AG04450 (cell line): ENCODE results near the gene ZBTB49. TPM values are rescaled to one million over a fixed set of nuclear protein-coding genes. Genes with fewer than 3 reads are reported as not detected.

Source experiments
- CTCF ChIA-PET: fragments of 300-600, 350-600 bp; formaldehyde crosslinking; extraction: SDS; loops from one replicate; lab custom pipeline; 2022; ENCODE audit warnings: antibody characterized with exemption, inconsistent platforms; lab: Charles Lee
- POLR2A ChIA-PET: fragments of 350-600 bp; formaldehyde crosslinking; extraction: SDS; loops from one replicate; lab custom pipeline; 2021; ENCODE audit warnings: antibody characterized with exemption, inconsistent platforms; lab: Yijun Ruan, JAX
- DNase-seq: peaks from one replicate; pipeline ENCODE4 v3.0.0-alpha.2; 2011; ENCODE audit warnings: low read depth, low spot score
- H3K27ac ChIP-seq: one replicate; pipeline ENCODE4 v1.5.1; 2012; ENCODE audit warnings: low read depth, low read length, control low read depth
- H3K27me3 ChIP-seq: one replicate; pipeline ENCODE4 v1.6.0; 2012; ENCODE audit warnings: low read length; ENCODE audit not compliant: control insufficient read depth, insufficient read depth
- H3K4me3 ChIP-seq: 2 replicates; pipeline ENCODE4 v1.5.1; 2011; ENCODE audit warnings: mild to moderate bottlenecking, low read depth, low read length, control low read depth
- H3K9me3 ChIP-seq: 2 replicates; pipeline ENCODE4 v1.5.1; 2012; ENCODE audit warnings: low read length; ENCODE audit not compliant: control insufficient read depth, insufficient read depth
- polyA plus RNA-seq: library from polyadenylated mRNA; depleted of rRNA; stranded (reverse); fragments of >200 nt; gene quantifications from 2 replicates; pipeline ENCODE4 v1.2.3, GENCODE V29; 2011
- TF ChIP-seq, protein P1 (sequence below): IDR thresholded peaks from 2 replicates; pipeline ENCODE4 v1.5.1; 2011; ENCODE audit warnings: low read depth, low read length, control low read depth, inconsistent platforms

ZBTB49 gene
- polyA plus RNA-seq, 1 experiment = 3.9 TPM

DNA sequence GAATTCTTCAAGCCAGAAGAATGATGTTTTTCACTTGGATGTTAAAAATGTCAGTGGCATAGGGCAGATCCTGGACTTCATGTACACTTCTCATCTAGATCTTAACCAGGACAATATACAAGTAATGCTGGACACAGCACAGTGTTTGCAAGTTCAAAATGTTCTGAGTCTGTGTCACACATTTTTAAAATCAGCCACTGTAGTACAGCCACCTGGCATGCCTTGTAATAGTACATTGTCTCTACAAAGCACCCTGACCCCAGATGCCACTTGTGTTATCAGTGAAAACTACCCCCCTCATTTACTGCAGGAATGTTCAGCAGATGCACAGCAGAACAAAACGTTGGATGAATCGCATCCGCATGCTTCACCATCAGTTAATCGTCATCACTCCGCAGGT, 11.9 kb downstream of the ZBTB49 start:
- CTCF ChIA-PET = no interaction called here
- POLR2A ChIA-PET = no interaction called here
- H3K27me3 ChIP-seq = no peaks in the 10 kb centered on the region
- H3K27ac ChIP-seq = no peak overlapping the region
- H3K4me3 ChIP-seq = no peak overlapping the region
- no peak for DNase-seq
- no peaks in the 10 kb centered on the region for H3K9me3 ChIP-seq
- TF ChIP-seq, protein P1, sequence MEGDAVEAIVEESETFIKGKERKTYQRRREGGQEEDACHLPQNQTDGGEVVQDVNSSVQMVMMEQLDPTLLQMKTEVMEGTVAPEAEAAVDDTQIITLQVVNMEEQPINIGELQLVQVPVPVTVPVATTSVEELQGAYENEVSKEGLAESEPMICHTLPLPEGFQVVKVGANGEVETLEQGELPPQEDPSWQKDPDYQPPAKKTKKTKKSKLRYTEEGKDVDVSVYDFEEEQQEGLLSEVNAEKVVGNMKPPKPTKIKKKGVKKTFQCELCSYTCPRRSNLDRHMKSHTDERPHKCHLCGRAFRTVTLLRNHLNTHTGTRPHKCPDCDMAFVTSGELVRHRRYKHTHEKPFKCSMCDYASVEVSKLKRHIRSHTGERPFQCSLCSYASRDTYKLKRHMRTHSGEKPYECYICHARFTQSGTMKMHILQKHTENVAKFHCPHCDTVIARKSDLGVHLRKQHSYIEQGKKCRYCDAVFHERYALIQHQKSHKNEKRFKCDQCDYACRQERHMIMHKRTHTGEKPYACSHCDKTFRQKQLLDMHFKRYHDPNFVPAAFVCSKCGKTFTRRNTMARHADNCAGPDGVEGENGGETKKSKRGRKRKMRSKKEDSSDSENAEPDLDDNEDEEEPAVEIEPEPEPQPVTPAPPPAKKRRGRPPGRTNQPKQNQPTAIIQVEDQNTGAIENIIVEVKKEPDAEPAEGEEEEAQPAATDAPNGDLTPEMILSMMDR = no peak

DNA sequence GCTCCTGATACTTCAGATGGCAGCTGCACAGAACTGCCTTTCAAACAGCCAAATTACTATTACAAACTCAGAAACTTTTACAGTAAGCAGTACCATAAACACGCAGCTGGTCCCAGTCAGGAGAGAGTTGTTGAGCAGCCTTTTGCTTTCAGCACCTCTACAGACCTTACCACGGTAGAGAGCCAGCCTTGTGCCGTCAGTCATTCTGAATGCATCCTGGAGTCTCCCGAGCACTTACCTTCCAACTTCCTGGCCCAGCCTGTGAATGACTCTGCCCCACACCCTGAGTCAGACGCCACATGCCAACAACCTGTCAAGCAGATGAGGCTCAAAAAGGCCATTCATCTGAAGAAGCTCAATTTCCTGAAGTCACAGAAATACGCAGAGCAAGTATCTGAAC, 12.4 kb downstream of the ZBTB49 start:
- no peak overlapping the region for H3K27ac ChIP-seq
- DNase-seq = no peak
- H3K27me3 ChIP-seq = no peaks in the 10 kb centered on the region
- POLR2A ChIA-PET = interaction anchor here (0.6 kb wide), 1 partner anchor 31 kb away, joined by 3 read pairs; no protein-coding TSS in a partner anchor
- CTCF ChIA-PET = no interaction called here
- H3K4me3 ChIP-seq = no peak overlapping the region
- TF ChIP-seq, protein P1 = no peak
- H3K9me3 ChIP-seq = no peaks in the 10 kb centered on the region

DNA sequence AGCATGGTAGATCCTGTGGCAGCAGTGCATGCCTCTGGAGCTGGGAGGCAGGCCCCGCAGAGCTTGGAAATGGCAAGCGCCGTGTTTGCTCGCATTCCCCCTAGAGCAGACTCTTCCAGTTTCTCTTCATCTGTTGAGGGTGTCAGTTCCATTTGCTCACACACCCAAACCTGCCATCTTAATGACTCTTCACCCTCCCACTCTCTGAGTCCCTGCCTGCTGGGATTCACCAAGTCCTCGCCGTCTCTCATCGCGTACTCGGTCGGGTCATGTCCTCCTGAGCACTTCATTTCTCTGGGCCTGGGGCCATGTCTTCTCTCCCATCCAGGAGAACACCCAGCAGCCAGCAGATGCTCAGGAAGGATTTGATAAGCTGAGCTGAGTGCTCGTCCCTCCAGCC, 16.9 kb downstream of the ZBTB49 start:
- no peak overlapping the region for H3K27ac ChIP-seq
- H3K9me3 ChIP-seq = no peaks in the 10 kb centered on the region
- H3K4me3 ChIP-seq = no peak overlapping the region
- no peak for DNase-seq
- no peaks in the 10 kb centered on the region for H3K27me3 ChIP-seq
- ChIA-PET CTCF (no interaction called here), POLR2A (no interaction called here)
- TF ChIP-seq, protein P1 = no peak

- DNase-seq = no peak
- H3K27ac ChIP-seq = no peak overlapping the region
- H3K9me3 ChIP-seq = no peaks in the 10 kb centered on the region
- TF ChIP-seq, protein P1 = no peak
- H3K4me3 ChIP-seq = no peak overlapping the region
- POLR2A ChIA-PET = no interaction called here
- no peaks in the 10 kb centered on the region for H3K27me3 ChIP-seq
- CTCF ChIA-PET = interaction anchor here (1.1 kb wide), 1 partner anchor 24 kb away, joined by 4 read pairs; no protein-coding TSS in a partner anchor
These were observed 18.9 kb downstream of the ZBTB49 start for GRCh38 chr4:4308800-4309441.

DNA sequence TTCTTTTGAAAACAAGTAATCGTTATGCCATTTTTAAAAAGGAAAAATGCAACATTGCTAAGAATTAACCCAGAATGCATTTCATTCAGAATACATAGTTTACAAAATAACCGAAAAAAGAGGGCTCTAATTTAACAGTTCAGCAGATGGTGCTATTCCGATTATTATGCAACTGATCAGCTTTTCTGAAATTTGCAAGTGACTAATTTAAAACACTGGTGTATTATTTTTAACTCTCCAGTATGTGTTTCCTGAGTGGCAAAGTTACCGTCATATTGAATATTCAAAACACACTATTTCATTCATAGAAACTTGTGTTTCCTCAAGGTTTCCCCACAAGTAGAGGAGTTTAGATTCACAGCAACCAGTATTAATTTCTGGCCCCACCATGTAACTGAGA, 21.1 kb downstream of the ZBTB49 start:
- Histone ChIP-seq H3K4me3 (no peak overlapping the region), H3K9me3 (no peaks in the 10 kb centered on the region), H3K27ac (no peak overlapping the region), H3K27me3 (no peaks in the 10 kb centered on the region)
- ChIA-PET CTCF (no interaction called here), POLR2A (no interaction called here)
- TF ChIP-seq, protein P1 = no peak
- DNase-seq = no peak
